CD4-positive, alpha-beta T cell (primary cell): ENCODE data around the gene RAI1. TPM values are rescaled to one million over a fixed set of nuclear protein-coding genes. Genes with fewer than 3 reads are reported as not detected.

Experiments
- ATAC-seq: fragments of 200-7000 bp; cut with Tn5 transposase; one replicate; pipeline ENCODE4 v1.10.0; 2022; ENCODE audit warnings: mild to moderate bottlenecking; ENCODE audit not compliant: poor library complexity
- CTCF ChIA-PET: fragments of 350-600 bp; sonication (Branson Sonifier 250); formaldehyde crosslinking; loops from one replicate; lab custom pipeline; 2021; ENCODE audit warnings: antibody characterized with exemption, inconsistent platforms; lab: Charles Lee
- POLR2A ChIA-PET: fragments of 350-600 bp; sonication (Branson Sonifier 250); formaldehyde crosslinking; loops from one replicate; lab custom pipeline; 2021; ENCODE audit warnings: antibody characterized with exemption, inconsistent platforms; lab: Charles Lee
- DNase-seq, 14 experiments: peaks; one replicate each; pipeline ENCODE4 v3.0.0-alpha.2; 2013 to 2020; ENCODE audit warnings: mixed read lengths in 2 of 14
- H3K27ac ChIP-seq, 2 donors: one replicate each; pipeline versions ENCODE4 v1.5.1 to v1.7.0; 2013; ENCODE audit warnings: low read length in 2 of 2, low read depth in 1 of 2, mild to moderate bottlenecking in 1 of 2
- H3K27me3 ChIP-seq, 2 experiments: 1 replicate in 1 of 2; 2 replicates in 1 of 2; pipeline versions ENCODE4 v1.6.1 to v1.7.0; 2013; ENCODE audit warnings: low read length in 2 of 2, control low read depth in 1 of 2, mild to moderate bottlenecking in 1 of 2, moderate library complexity in 1 of 2; ENCODE audit not compliant: insufficient read depth in 2 of 2, control insufficient read depth in 1 of 2
- H3K36me3 ChIP-seq: one replicate; pipeline ENCODE4 v1.6.1; 2013; ENCODE audit warnings: low read length, control low read depth; ENCODE audit not compliant: insufficient read depth
- H3K4me1 ChIP-seq: one replicate; pipeline ENCODE4 v1.6.1; 2013; ENCODE audit warnings: low read length, control low read depth; ENCODE audit not compliant: insufficient read depth
- H3K4me3 ChIP-seq: one replicate; pipeline ENCODE4 v1.5.1; 2013; ENCODE audit warnings: mild to moderate bottlenecking, low read length, moderate library complexity
- H3K9me3 ChIP-seq, 2 experiments: 1 replicate in 1 of 2; 2 replicates in 1 of 2; pipeline versions ENCODE4 v1.6.1 to v1.7.0; 2013; ENCODE audit warnings: low read length in 2 of 2, mild to moderate bottlenecking in 2 of 2, control low read depth in 1 of 2, moderate library complexity in 1 of 2; ENCODE audit not compliant: control insufficient read depth in 1 of 2, insufficient read depth in 1 of 2
- H3K27ac Mint-ChIP-seq: one replicate; pipeline ENCODE4 v1.8.0; 2020; ENCODE audit warnings: mixed read lengths
- H3K27me3 Mint-ChIP-seq: one replicate; pipeline ENCODE4 v1.8.0; 2021; ENCODE audit warnings: mixed read lengths
- H3K36me3 Mint-ChIP-seq: one replicate; pipeline ENCODE4 v1.8.0; 2021; ENCODE audit warnings: low read depth, mixed read lengths
- H3K4me1 Mint-ChIP-seq: one replicate; pipeline ENCODE4 v1.8.0; 2021; ENCODE audit warnings: low read depth, mixed read lengths
- H3K4me3 Mint-ChIP-seq: one replicate; pipeline ENCODE4 v1.8.0; 2020; ENCODE audit warnings: mild to moderate bottlenecking, mixed read lengths
- H3K9me3 Mint-ChIP-seq: one replicate; pipeline ENCODE4 v1.8.0; 2020; ENCODE audit warnings: mixed read lengths
- CTCF ChIP-seq: fragments of 200-600 bp; IDR thresholded peaks from one replicate; pipeline ENCODE4 v1.8.0; 2022; ENCODE audit warnings: antibody characterized with exemption, mild to moderate bottlenecking
- intact Hi-C, 2 experiments: fragments of 100-400 bp; cut with DNase I in 1 of 2; cut with micrococcal nuclease in 1 of 2; formaldehyde crosslinking; loops; one replicate each; pipeline versions ENCODE4 v1.15.1 to v1.9.0; 2023 to 2025; cut with DNase I, micrococcal nuclease
- total RNA-seq, 174 experiments: library from RNA in 2 of 174; stranded (reverse) in 2 of 174; gene quantifications; one replicate each; pipeline ENCODE4 v1.2.3 and lab custom pipeline; 2021 to 2026

Gene RAI1
- total RNA-seq, 2 experiments from 2014 or later: 19.3 to 25.2 TPM

GRCh38 chr17:17714261-17714866 is 33.1 kb downstream of the RAI1 start:
- no peak overlapping the region for H3K4me3 ChIP-seq
- DNase-seq (no peak), ATAC-seq (no peak)
- H3K4me1 ChIP-seq: peaks cover 18% of the 10 kb centered on the region
- no peaks in the 10 kb centered on the region for H3K9me3 ChIP-seq
- H3K27me3 ChIP-seq: no peaks in the 10 kb centered on the region
- Mint-ChIP-seq H3K27me3 (peaks cover 14% of the 10 kb centered on the region), H3K4me3 (peak overlapping the region; percentile 68), H3K27ac (no peak overlapping the region), H3K9me3 (no peaks in the 10 kb centered on the region), H3K4me1 (peaks cover 44% of the 10 kb centered on the region), H3K36me3 (no peaks in the 10 kb centered on the region)
- TF ChIP-seq CTCF: no peak
- CTCF ChIA-PET: no interaction called here
- POLR2A ChIA-PET: no interaction called here
- intact Hi-C loops: no loop called here
- H3K36me3 ChIP-seq: no peaks in the 10 kb centered on the region
- H3K27ac ChIP-seq: no peak overlapping the region

GRCh38 chr17:17714879-17715278 is 33.6 kb downstream of the RAI1 start:
- Histone ChIP-seq H3K27me3 (peaks cover 0 to 3% of the 10 kb centered on the region in 2 experiments), H3K27ac (no peak overlapping the region), H3K4me3 (no peak overlapping the region), H3K9me3 (no peaks in the 10 kb centered on the region), H3K36me3 (no peaks in the 10 kb centered on the region), H3K4me1 (peaks cover 18% of the 10 kb centered on the region)
- Mint-ChIP-seq H3K27me3 (peaks cover 17% of the 10 kb centered on the region), H3K4me1 (peaks cover 45% of the 10 kb centered on the region), H3K4me3 (no peak overlapping the region), H3K9me3 (no peaks in the 10 kb centered on the region), H3K36me3 (no peaks in the 10 kb centered on the region), H3K27ac (no peak overlapping the region)
- ATAC-seq (no peak), DNase-seq (no peak)
- POLR2A ChIA-PET: no interaction called here
- TF ChIP-seq CTCF: no peak
- CTCF ChIA-PET: no interaction called here
- intact Hi-C loops: no loop called here

GRCh38 chr17:17716837-17717523 is 35.7 kb downstream of the RAI1 start:
- Mint-ChIP-seq H3K4me3 (no peak overlapping the region), H3K4me1 (peaks cover 48% of the 10 kb centered on the region), H3K27me3 (peaks cover 27% of the 10 kb centered on the region), H3K27ac (no peak overlapping the region), H3K36me3 (no peaks in the 10 kb centered on the region), H3K9me3 (no peaks in the 10 kb centered on the region)
- no peak overlapping the region for H3K4me3 ChIP-seq
- peaks cover 18% of the 10 kb centered on the region for H3K4me1 ChIP-seq
- ATAC-seq (no peak), DNase-seq (no peak)
- H3K27ac ChIP-seq: no peak overlapping the region
- ChIA-PET POLR2A (no interaction called here), CTCF (no interaction called here)
- H3K27me3 ChIP-seq: peaks cover 4 to 10% of the 10 kb centered on the region in 2 experiments
- TF ChIP-seq CTCF: no peak
- H3K36me3 ChIP-seq: no peaks in the 10 kb centered on the region
- H3K9me3 ChIP-seq: no peaks in the 10 kb centered on the region
- intact Hi-C loops: no loop called here
